Astrocyte (in vitro differentiated cells and primary cell): ENCODE measurements around the gene CEACAM4.

Source experiments
- CTCF ChIP-seq: IDR thresholded peaks from 2 replicates; pipeline ENCODE4 v1.5.1; 2011; ENCODE audit warnings: low read depth, mild to moderate bottlenecking, inconsistent platforms, low read length, moderate library complexity; ENCODE audit not compliant: insufficient read depth
- EZH2 ChIP-seq: IDR thresholded peaks from 2 replicates; pipeline ENCODE4 v1.6.1; 2012; ENCODE audit warnings: mild to moderate bottlenecking, low read length, inconsistent platforms; ENCODE audit not compliant: insufficient read depth

GRCh38 chr19:41610789-41611188, 16.1 kb downstream of the CEACAM4 start:
- TF ChIP-seq CTCF (no peak), EZH2 (no peak)
